Esophagus muscularis mucosa (tissue), 4 donors: ENCODE measurements around the gene TUFT1.

Source experiments
- EP300 ChIP-seq: sonication (generic); formaldehyde crosslinking; IDR thresholded peaks from one replicate; pipeline ENCODE4 v1.6.1; 2017; ENCODE audit warnings: antibody characterized with exemption
- POLR2A ChIP-seq: fragments of 450-650 bp; IDR thresholded peaks from one replicate; pipeline ENCODE4 v1.6.1; 2017; ENCODE audit warnings: antibody characterized with exemption, moderate library complexity, mild to moderate bottlenecking, low read depth
- TF ChIP-seq, protein P1 (sequence below), 3 experiments: fragments of 200-600 bp in 2 of 3; fragments of 450-650 bp in 1 of 3; sonication (generic) in 2 of 3; IDR thresholded peaks; one replicate each; pipeline ENCODE4 v1.5.1; 2017 to 2019; ENCODE audit warnings: antibody characterized with exemption in 3 of 3, mild to moderate bottlenecking in 2 of 3, moderate library complexity in 1 of 3

DNA sequence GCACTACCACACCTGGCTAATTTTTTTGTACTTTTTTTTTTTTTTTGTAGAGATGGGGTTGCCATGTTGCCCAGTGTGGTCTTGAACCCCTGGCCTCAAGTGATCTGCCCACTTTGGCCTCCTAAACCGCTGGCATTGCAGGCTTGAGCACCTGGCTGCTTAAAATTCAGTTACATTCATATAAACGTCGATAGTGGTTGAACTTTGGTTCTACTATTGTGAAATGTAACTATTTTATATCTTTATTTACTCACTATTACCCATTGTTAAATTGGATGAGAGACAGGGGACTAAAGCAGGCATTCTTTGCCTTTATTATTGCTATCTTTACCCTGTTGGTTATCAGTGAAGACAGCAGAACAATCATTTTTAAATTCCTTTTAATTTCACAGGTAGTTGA, 77.9 kb downstream of the TUFT1 start:
- TF ChIP-seq, protein P1, sequence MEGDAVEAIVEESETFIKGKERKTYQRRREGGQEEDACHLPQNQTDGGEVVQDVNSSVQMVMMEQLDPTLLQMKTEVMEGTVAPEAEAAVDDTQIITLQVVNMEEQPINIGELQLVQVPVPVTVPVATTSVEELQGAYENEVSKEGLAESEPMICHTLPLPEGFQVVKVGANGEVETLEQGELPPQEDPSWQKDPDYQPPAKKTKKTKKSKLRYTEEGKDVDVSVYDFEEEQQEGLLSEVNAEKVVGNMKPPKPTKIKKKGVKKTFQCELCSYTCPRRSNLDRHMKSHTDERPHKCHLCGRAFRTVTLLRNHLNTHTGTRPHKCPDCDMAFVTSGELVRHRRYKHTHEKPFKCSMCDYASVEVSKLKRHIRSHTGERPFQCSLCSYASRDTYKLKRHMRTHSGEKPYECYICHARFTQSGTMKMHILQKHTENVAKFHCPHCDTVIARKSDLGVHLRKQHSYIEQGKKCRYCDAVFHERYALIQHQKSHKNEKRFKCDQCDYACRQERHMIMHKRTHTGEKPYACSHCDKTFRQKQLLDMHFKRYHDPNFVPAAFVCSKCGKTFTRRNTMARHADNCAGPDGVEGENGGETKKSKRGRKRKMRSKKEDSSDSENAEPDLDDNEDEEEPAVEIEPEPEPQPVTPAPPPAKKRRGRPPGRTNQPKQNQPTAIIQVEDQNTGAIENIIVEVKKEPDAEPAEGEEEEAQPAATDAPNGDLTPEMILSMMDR (IDR thresholded peaks at IDR 0.05): no peak
- TF ChIP-seq POLR2A (no peak), EP300 (no peak)
